WTC11 (cell line): ENCODE data around the gene RND1. TPM values are rescaled to one million over a fixed set of nuclear protein-coding genes. Genes with fewer than 3 reads are reported as not detected.

Experiments
- ATAC-seq: fragments of 200-7000 bp; cut with Tn5 transposase; 2 replicates; pipeline ENCODE4 v1.10.0; 2021; ENCODE audit warnings: mild to moderate bottlenecking, moderate library complexity
- CTCF ChIA-PET: fragments of 300-600 bp; sonication (Branson Sonifier 250); formaldehyde crosslinking; loops from one replicate; lab custom pipeline; 2021; ENCODE audit warnings: antibody characterized with exemption; lab: Charles Lee
- POLR2A ChIA-PET: fragments of 350-600 bp; sonication (Branson Sonifier 250); formaldehyde crosslinking; loops from one replicate; lab custom pipeline; 2021; ENCODE audit warnings: antibody characterized with exemption; lab: Charles Lee
- DNase-seq: peaks from one replicate; pipeline ENCODE4 v3.0.0; 2021; ENCODE audit warnings: low spot score
- H3K27ac Mint-ChIP-seq: 2 replicates; pipeline ENCODE4 v1.8.0; 2021; ENCODE audit warnings: mixed read lengths
- H3K27me3 Mint-ChIP-seq: 2 replicates; pipeline ENCODE4 v1.8.0; 2021; ENCODE audit warnings: low read depth, mild to moderate bottlenecking, moderate library complexity, mixed read lengths
- H3K36me3 Mint-ChIP-seq: 2 replicates; pipeline ENCODE4 v1.8.0; 2021; ENCODE audit warnings: mixed read lengths
- H3K4me1 Mint-ChIP-seq: 2 replicates; pipeline ENCODE4 v1.8.0; 2022; ENCODE audit warnings: mixed read lengths
- H3K4me3 Mint-ChIP-seq: 2 replicates; pipeline ENCODE4 v1.8.0; 2021; ENCODE audit warnings: mild to moderate bottlenecking, moderate library complexity, mixed read lengths
- H3K9me3 Mint-ChIP-seq: 2 replicates; pipeline ENCODE4 v1.8.0; 2021; ENCODE audit warnings: mixed read lengths
- CREM ChIP-seq: sonication (generic); formaldehyde crosslinking; IDR thresholded peaks from 2 replicates; pipeline ENCODE4 v1.8.1; 2022; ENCODE audit warnings: mild to moderate bottlenecking, missing genetic modification reagents, moderate library complexity
- ELF4 ChIP-seq: sonication (generic); formaldehyde crosslinking; IDR thresholded peaks from 2 replicates; pipeline ENCODE4 v1.8.1; 2022; ENCODE audit warnings: low read depth, mild to moderate bottlenecking, moderate library complexity, missing genetic modification reagents
- ETV6 ChIP-seq: sonication (generic); formaldehyde crosslinking; IDR thresholded peaks from 2 replicates; pipeline ENCODE4 v1.8.1; 2022; ENCODE audit warnings: mild to moderate bottlenecking, missing genetic modification reagents
- GABPB1 ChIP-seq: sonication (generic); formaldehyde crosslinking; IDR thresholded peaks from 2 replicates; pipeline ENCODE4 v1.8.1; 2023; ENCODE audit warnings: mild to moderate bottlenecking, missing genetic modification reagents
- NR2C2 ChIP-seq: sonication (generic); formaldehyde crosslinking; IDR thresholded peaks from 2 replicates; pipeline ENCODE4 v1.8.0; 2022; ENCODE audit warnings: mild to moderate bottlenecking, missing genetic modification reagents
- OVOL2 ChIP-seq: fragments of 250-450 bp; sonication (Bioruptor Pico); IDR thresholded peaks from 2 replicates; pipeline ENCODE4 v1.9.0; 2021; ENCODE audit warnings: mild to moderate bottlenecking, borderline replicate concordance
- SMAD4 ChIP-seq: sonication (generic); formaldehyde crosslinking; IDR thresholded peaks from 2 replicates; pipeline ENCODE4 v1.8.0; 2022; ENCODE audit warnings: mild to moderate bottlenecking, missing genetic modification reagents
- SP1 ChIP-seq: sonication (generic); formaldehyde crosslinking; conservative IDR thresholded peaks from 2 replicates; pipeline ENCODE4 v1.8.1; 2022; ENCODE audit warnings: missing genetic modification reagents
- TCF7 ChIP-seq: sonication (generic); formaldehyde crosslinking; IDR thresholded peaks from 2 replicates; pipeline ENCODE4 v1.8.0; 2022; ENCODE audit warnings: mild to moderate bottlenecking, low read depth, missing genetic modification reagents, moderate library complexity
- ZNF317 ChIP-seq: sonication (generic); formaldehyde crosslinking; IDR thresholded peaks from 2 replicates; pipeline ENCODE4 v1.8.1; 2023; ENCODE audit warnings: low read depth, mild to moderate bottlenecking, moderate library complexity, missing genetic modification reagents, borderline replicate concordance
- total RNA-seq: library from RNA; stranded (reverse); gene quantifications from 3 replicates; pipeline ENCODE4 v1.2.3, GENCODE V29; 2021
- TF ChIP-seq, protein P1 (sequence below): sonication (generic); formaldehyde crosslinking; IDR thresholded peaks from 2 replicates; pipeline ENCODE4 v1.8.1; 2023; ENCODE audit warnings: mild to moderate bottlenecking, missing genetic modification reagents
- TF ChIP-seq, protein P2 (sequence below): fragments of 250-450 bp; sonication (Bioruptor Pico); conservative IDR thresholded peaks from 2 replicates; pipeline ENCODE4 v1.9.0; 2021; ENCODE audit warnings: mild to moderate bottlenecking
- TF ChIP-seq, protein P3 (sequence below): sonication (generic); formaldehyde crosslinking; conservative IDR thresholded peaks from 2 replicates; pipeline ENCODE4 v1.8.1; 2023; ENCODE audit warnings: mild to moderate bottlenecking, low read depth, missing genetic modification reagents, moderate library complexity
- TF ChIP-seq, protein P4 (sequence below): sonication (generic); formaldehyde crosslinking; IDR thresholded peaks from 2 replicates; pipeline ENCODE4 v1.8.1; 2023; ENCODE audit warnings: mild to moderate bottlenecking, missing genetic modification reagents, moderate library complexity
- TF ChIP-seq, protein P5 (sequence below): sonication (generic); formaldehyde crosslinking; IDR thresholded peaks from 2 replicates; pipeline ENCODE4 v1.8.1; 2022; ENCODE audit warnings: mild to moderate bottlenecking, missing genetic modification reagents, moderate library complexity, borderline replicate concordance
- TF ChIP-seq, protein P6 (sequence below): sonication (generic); formaldehyde crosslinking; IDR thresholded peaks from 2 replicates; pipeline ENCODE4 v1.8.0; 2023; ENCODE audit warnings: missing genetic modification reagents, mild to moderate bottlenecking, borderline replicate concordance

Gene RND1
- total RNA-seq, 1 experiment from 2014 or later, result 7.6 TPM

DNA sequence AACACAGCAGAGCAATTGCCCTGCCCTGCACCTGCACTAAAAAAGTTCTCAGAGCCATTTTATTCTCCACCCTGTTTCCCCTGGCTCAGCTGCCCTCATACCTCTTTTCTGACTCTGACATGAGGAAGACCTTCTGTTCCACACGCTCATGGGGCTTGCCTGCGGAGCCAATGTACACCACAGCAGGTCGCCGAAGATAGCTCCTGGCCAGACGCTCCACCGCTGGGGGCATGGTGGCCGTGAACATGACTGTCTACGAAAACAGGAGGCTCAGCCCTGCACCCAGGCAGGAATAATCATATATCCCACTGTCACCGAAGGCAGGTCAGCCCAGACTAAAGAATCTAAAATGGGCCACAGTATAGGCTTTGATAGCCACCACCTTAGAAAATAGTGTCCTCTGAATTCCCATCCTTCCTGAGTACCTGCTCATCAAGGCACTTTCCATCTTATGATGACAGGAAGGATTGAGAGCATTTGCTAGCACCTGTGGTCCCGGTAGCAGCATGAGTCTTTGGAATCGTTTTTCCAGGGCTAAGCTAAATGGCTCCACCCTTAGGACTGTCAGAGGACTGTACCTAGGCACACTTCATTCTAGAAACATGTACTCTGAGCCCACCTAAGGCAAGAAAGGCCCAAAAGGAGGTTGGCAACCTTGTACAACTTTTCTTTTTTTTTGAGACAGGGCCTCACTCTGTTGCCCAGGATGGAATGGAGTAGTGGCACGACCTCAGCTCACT lies 33.2 kb downstream of the RND1 start:
- Mint-ChIP-seq H3K4me1 (no peaks in the 10 kb centered on the region), H3K4me3 (no peak overlapping the region), H3K27ac (no peak overlapping the region), H3K36me3 (peaks cover 74% of the 10 kb centered on the region), H3K9me3 (no peaks in the 10 kb centered on the region), H3K27me3 (no peaks in the 10 kb centered on the region)
- no peak for ATAC-seq
- TF ChIP-seq CREM (CRISPR knock-in tag) (no peak), ZNF317 (no peak), TCF7 (CRISPR knock-in tag) (no peak), ETV6 (CRISPR knock-in tag) (no peak), NR2C2 (CRISPR knock-in tag) (no peak), SP1 (CRISPR knock-in tag) (no peak), ELF4 (no peak), OVOL2 (CRISPR knock-in tag) (no peak), GABPB1 (CRISPR knock-in tag) (no peak), SMAD4 (no peak)
- TF ChIP-seq, protein P1, sequence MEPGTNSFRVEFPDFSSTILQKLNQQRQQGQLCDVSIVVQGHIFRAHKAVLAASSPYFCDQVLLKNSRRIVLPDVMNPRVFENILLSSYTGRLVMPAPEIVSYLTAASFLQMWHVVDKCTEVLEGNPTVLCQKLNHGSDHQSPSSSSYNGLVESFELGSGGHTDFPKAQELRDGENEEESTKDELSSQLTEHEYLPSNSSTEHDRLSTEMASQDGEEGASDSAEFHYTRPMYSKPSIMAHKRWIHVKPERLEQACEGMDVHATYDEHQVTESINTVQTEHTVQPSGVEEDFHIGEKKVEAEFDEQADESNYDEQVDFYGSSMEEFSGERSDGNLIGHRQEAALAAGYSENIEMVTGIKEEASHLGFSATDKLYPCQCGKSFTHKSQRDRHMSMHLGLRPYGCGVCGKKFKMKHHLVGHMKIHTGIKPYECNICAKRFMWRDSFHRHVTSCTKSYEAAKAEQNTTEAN (CRISPR knock-in tag), result no peak
- TF ChIP-seq, protein P2, sequence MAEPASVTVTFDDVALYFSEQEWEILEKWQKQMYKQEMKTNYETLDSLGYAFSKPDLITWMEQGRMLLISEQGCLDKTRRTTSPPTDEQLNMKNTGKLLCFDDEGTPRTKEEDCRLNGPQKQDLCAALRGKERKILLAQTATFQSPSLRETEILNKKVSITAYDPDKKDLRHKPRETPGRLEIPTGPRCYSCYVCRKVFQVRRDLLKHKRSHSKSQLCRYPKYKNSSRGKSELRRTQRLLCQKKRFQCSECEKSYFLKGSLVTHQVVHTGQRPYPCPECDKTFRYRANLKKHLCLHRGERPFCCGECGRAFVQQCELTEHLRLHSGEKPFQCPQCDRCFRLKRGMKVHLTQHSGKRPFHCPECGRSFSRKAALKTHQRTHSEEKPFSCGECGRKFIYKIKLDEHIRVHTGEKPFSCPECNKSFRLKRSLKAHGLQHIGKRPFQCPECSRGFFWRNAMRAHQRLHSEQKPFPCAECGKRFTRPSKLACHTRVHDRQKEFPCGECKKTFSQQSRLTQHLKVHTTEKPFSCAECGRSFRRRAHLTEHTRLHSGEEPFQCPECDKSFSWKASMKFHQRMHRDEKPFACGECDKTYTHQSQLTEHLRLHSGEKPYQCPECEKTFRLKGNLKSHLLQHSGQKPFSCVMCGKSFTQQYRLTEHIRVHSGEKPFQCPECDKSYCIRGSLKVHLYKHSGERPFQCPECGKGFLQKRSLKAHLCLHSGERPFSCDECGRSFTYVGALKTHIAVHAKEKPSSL (CRISPR knock-in tag), result no peak
- TF ChIP-seq, protein P3, sequence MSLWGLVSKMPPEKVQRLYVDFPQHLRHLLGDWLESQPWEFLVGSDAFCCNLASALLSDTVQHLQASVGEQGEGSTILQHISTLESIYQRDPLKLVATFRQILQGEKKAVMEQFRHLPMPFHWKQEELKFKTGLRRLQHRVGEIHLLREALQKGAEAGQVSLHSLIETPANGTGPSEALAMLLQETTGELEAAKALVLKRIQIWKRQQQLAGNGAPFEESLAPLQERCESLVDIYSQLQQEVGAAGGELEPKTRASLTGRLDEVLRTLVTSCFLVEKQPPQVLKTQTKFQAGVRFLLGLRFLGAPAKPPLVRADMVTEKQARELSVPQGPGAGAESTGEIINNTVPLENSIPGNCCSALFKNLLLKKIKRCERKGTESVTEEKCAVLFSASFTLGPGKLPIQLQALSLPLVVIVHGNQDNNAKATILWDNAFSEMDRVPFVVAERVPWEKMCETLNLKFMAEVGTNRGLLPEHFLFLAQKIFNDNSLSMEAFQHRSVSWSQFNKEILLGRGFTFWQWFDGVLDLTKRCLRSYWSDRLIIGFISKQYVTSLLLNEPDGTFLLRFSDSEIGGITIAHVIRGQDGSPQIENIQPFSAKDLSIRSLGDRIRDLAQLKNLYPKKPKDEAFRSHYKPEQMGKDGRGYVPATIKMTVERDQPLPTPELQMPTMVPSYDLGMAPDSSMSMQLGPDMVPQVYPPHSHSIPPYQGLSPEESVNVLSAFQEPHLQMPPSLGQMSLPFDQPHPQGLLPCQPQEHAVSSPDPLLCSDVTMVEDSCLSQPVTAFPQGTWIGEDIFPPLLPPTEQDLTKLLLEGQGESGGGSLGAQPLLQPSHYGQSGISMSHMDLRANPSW (CRISPR knock-in tag), result no peak
- TF ChIP-seq, protein P4, sequence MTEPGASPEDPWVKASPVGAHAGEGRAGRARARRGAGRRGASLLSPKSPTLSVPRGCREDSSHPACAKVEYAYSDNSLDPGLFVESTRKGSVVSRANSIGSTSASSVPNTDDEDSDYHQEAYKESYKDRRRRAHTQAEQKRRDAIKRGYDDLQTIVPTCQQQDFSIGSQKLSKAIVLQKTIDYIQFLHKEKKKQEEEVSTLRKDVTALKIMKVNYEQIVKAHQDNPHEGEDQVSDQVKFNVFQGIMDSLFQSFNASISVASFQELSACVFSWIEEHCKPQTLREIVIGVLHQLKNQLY (CRISPR knock-in tag), result no peak
- TF ChIP-seq, protein P5, sequence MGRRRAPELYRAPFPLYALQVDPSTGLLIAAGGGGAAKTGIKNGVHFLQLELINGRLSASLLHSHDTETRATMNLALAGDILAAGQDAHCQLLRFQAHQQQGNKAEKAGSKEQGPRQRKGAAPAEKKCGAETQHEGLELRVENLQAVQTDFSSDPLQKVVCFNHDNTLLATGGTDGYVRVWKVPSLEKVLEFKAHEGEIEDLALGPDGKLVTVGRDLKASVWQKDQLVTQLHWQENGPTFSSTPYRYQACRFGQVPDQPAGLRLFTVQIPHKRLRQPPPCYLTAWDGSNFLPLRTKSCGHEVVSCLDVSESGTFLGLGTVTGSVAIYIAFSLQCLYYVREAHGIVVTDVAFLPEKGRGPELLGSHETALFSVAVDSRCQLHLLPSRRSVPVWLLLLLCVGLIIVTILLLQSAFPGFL (CRISPR knock-in tag), result no peak
- TF ChIP-seq, protein P6, sequence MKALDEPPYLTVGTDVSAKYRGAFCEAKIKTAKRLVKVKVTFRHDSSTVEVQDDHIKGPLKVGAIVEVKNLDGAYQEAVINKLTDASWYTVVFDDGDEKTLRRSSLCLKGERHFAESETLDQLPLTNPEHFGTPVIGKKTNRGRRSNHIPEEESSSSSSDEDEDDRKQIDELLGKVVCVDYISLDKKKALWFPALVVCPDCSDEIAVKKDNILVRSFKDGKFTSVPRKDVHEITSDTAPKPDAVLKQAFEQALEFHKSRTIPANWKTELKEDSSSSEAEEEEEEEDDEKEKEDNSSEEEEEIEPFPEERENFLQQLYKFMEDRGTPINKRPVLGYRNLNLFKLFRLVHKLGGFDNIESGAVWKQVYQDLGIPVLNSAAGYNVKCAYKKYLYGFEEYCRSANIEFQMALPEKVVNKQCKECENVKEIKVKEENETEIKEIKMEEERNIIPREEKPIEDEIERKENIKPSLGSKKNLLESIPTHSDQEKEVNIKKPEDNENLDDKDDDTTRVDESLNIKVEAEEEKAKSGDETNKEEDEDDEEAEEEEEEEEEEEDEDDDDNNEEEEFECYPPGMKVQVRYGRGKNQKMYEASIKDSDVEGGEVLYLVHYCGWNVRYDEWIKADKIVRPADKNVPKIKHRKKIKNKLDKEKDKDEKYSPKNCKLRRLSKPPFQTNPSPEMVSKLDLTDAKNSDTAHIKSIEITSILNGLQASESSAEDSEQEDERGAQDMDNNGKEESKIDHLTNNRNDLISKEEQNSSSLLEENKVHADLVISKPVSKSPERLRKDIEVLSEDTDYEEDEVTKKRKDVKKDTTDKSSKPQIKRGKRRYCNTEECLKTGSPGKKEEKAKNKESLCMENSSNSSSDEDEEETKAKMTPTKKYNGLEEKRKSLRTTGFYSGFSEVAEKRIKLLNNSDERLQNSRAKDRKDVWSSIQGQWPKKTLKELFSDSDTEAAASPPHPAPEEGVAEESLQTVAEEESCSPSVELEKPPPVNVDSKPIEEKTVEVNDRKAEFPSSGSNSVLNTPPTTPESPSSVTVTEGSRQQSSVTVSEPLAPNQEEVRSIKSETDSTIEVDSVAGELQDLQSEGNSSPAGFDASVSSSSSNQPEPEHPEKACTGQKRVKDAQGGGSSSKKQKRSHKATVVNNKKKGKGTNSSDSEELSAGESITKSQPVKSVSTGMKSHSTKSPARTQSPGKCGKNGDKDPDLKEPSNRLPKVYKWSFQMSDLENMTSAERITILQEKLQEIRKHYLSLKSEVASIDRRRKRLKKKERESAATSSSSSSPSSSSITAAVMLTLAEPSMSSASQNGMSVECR (CRISPR knock-in tag), result no peak
- CTCF ChIA-PET, result interaction anchor here (1.2 kb wide), 1 partner anchor 58 kb away, joined by 4 read pairs; no protein-coding TSS in a partner anchor
- DNase-seq, result no peak
- POLR2A ChIA-PET, result no interaction called here
